GM23248 (cell line): ENCODE results near the gene ERP27. TPM values are rescaled to one million over a fixed set of nuclear protein-coding genes. Genes with fewer than 3 reads are reported as not detected.

Experiments
- DNase-seq: peaks from one replicate; pipeline ENCODE4 v3.0.0-alpha.2; 2015
- H2AFZ ChIP-seq: fragments of 200-600 bp; sonication (generic); 2 replicates; pipeline ENCODE4 v1.6.1; 2016; ENCODE audit warnings: antibody characterized with exemption
- H3F3A ChIP-seq: fragments of 200-600 bp; sonication (generic); 2 replicates; pipeline ENCODE4 v1.6.1; 2016; ENCODE audit warnings: mild to moderate bottlenecking, antibody characterized with exemption, mixed run types; ENCODE audit not compliant: insufficient read depth
- H3K27ac ChIP-seq: fragments of 200-600 bp; sonication (generic); 2 replicates; pipeline ENCODE4 v1.5.1; 2016; ENCODE audit warnings: mild to moderate bottlenecking
- H3K27me3 ChIP-seq: fragments of 200-600 bp; sonication (generic); replicated peaks from 2 replicates; pipeline ENCODE4 v1.6.1; 2016; ENCODE audit warnings: mild to moderate bottlenecking; ENCODE audit not compliant: insufficient read depth
- H3K36me3 ChIP-seq: fragments of 200-600 bp; sonication (generic); 2 replicates; pipeline ENCODE4 v1.6.1; 2016; ENCODE audit warnings: low read depth, mild to moderate bottlenecking
- H3K4me1 ChIP-seq: fragments of 200-600 bp; sonication (generic); 2 replicates; pipeline ENCODE4 v1.6.1; 2016; ENCODE audit warnings: mild to moderate bottlenecking; ENCODE audit not compliant: insufficient read depth
- H3K4me2 ChIP-seq: fragments of 200-600 bp; sonication (generic); one replicate; pipeline ENCODE4 v1.6.1; 2016; ENCODE audit warnings: mild to moderate bottlenecking; ENCODE audit not compliant: unreplicated experiment
- H3K4me3 ChIP-seq: fragments of 200-600 bp; sonication (generic); 2 replicates; pipeline ENCODE4 v1.5.1; 2016; ENCODE audit warnings: mild to moderate bottlenecking
- H3K79me2 ChIP-seq: fragments of 200-600 bp; sonication (generic); 2 replicates; pipeline ENCODE4 v1.6.1; 2016; ENCODE audit warnings: mild to moderate bottlenecking; ENCODE audit not compliant: insufficient read depth
- H3K9ac ChIP-seq: fragments of 200-600 bp; sonication (generic); 2 replicates; pipeline ENCODE4 v1.6.1; 2016; ENCODE audit warnings: mild to moderate bottlenecking
- H3K9me2 ChIP-seq: fragments of 200-600 bp; sonication (generic); 2 replicates; pipeline ENCODE4 v1.6.1; 2016; ENCODE audit warnings: mixed run types, mild to moderate bottlenecking, moderate library complexity; ENCODE audit not compliant: insufficient read depth
- H3K9me3 ChIP-seq: fragments of 200-600 bp; sonication (generic); one replicate; pipeline ENCODE4 v1.6.1; 2017; ENCODE audit warnings: low read depth
- H4K20me1 ChIP-seq: fragments of 200-600 bp; sonication (generic); 2 replicates; pipeline ENCODE4 v1.6.0; 2016; ENCODE audit not compliant: insufficient read depth
- EZH2 ChIP-seq: fragments of 200-600 bp; sonication (generic); IDR thresholded peaks from 2 replicates; pipeline ENCODE4 v1.6.1; 2018; ENCODE audit warnings: antibody characterized with exemption, mild to moderate bottlenecking; ENCODE audit not compliant: insufficient read depth, poor library complexity, severe bottlenecking
- EZH2phosphoT487 ChIP-seq: fragments of 200-600 bp; sonication (generic); IDR thresholded peaks from 2 replicates; pipeline ENCODE4 v1.6.1; 2018; ENCODE audit warnings: antibody characterized with exemption, moderate library complexity, mild to moderate bottlenecking, low read depth; ENCODE audit not compliant: insufficient read depth
- WGBS, 2 experiments: methylation state at CpG; one replicate each; pipeline ENCODE4 v1.1.6; 2015 to 2017; ENCODE audit warnings: low lambda C conversion rate in 2 of 2, low coverage in 1 of 2; ENCODE audit errors: missing lambda C conversion rate in 2 of 2; 5-methylcytosine and 5-hydroxymethylcytosine counted together
- in situ Hi-C: fragments of 300-500 bp; cut with MboI; formaldehyde crosslinking; loops from 2 replicates; pipeline ENCODE4 v1.15.0; 2020
- polyA plus RNA-seq: library from polyadenylated mRNA; unstranded; fragments of >200 nt; fragmentation: Nextera tagmentation; extraction: Ambion mirVana; gene quantifications from 2 replicates; pipeline ENCODE4 v1.2.1, GENCODE V29; 2016
- total RNA-seq: library from RNA; depleted of rRNA; stranded (reverse); fragments of >200 nt; shearing (Covaris generic); gene quantifications from 2 replicates; pipeline ENCODE4 v1.2.3, GENCODE V29; 2014

ERP27 gene
- total and polyA plus RNA-seq, 2 experiments from 2014 or later: not detected

DNA sequence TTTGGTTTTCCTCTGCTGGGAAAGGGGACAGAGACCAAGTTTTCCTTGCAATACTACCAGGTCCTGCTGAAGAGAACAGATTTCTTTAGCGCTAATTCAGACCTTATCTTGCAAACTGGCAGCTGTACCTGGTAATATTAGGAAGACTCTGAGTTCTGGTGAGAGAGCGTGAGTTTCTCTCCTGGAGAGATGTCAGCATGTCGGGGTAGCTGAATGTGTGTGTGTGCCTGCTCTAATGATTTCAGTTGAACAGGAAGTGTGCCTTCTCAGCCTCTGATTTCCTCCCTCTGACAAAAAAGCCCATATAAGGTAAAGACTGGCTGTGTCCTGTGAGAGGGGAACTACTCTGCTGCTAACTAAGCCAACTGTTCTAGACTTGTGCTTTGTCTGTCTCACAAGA is 10.3 kb upstream of the ERP27 start:
- H3K4me1 ChIP-seq: peaks cover 29% of the 10 kb centered on the region
- peak overlapping the region; percentile 45 for H3K4me3 ChIP-seq

GRCh38 chr12:14946861-14947260 is 8.5 kb upstream of the ERP27 start:
- Histone ChIP-seq H3F3A (peaks cover 19% of the 10 kb centered on the region), H3K4me2 (no peak overlapping the region), H3K9me3 (no peaks in the 10 kb centered on the region), H3K27me3 (no peaks in the 10 kb centered on the region), H3K4me1 (peaks cover 22% of the 10 kb centered on the region), H4K20me1 (no peaks in the 10 kb centered on the region), H2AFZ (no peak overlapping the region), H3K9me2 (no peaks in the 10 kb centered on the region), H3K79me2 (no peaks in the 10 kb centered on the region), H3K27ac (no peak overlapping the region), H3K36me3 (no peaks in the 10 kb centered on the region), H3K9ac (no peak overlapping the region), H3K4me3 (no peak overlapping the region)
- in situ Hi-C loops: no loop called here
- no peak for TF ChIP-seq EZH2
- TF ChIP-seq EZH2phosphoT487: no peak
- no peak for DNase-seq
- 93 to 100% methylated on average over 1 of the region's 1 CpG for WGBS, 2 experiments

More for the DNA sequence above, 10.3 kb upstream of the ERP27 start:
- in situ Hi-C loops: no loop called here
- Histone ChIP-seq H3K79me2 (no peaks in the 10 kb centered on the region), H3K9ac (peak overlapping the region; percentile 67), H2AFZ (peak overlapping the region; percentile 96), H4K20me1 (no peaks in the 10 kb centered on the region), H3F3A (peaks cover 30% of the 10 kb centered on the region), H3K9me3 (no peaks in the 10 kb centered on the region), H3K27me3 (no peaks in the 10 kb centered on the region), H3K36me3 (no peaks in the 10 kb centered on the region), H3K4me2 (peak overlapping the region; percentile 88), H3K9me2 (no peaks in the 10 kb centered on the region), H3K27ac (peak overlapping the region; percentile 70)
- DNase-seq: peak; percentile 75
- TF ChIP-seq EZH2phosphoT487: no peak
- TF ChIP-seq EZH2: no peak
- WGBS, 2 experiments: 7 to 8% methylated on average over 3 of the region's 3 CpGs

DNA sequence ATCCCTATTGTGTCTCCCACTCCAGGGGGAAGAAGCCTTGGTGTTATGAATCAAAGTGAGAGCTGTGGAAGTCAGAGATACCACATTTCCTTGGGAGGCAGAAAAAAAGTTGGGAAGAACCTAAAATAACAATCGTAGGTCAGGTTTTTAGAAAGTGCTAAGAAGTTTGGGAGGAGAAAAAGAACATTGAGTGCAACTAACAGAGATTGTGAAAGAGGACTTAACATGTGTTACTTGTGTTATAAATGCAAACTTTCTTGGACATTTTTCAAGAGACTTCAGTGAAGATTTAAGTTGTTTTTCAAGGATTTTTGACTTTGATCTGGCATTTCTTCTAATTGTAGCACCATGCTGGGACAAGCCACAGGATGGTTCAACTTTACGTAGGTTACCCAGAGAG is 7.8 kb upstream of the ERP27 start:
- Histone ChIP-seq H3K9me2 (no peaks in the 10 kb centered on the region), H3K27ac (no peak overlapping the region), H3K4me3 (no peak overlapping the region), H3K36me3 (no peaks in the 10 kb centered on the region), H3K4me2 (no peak overlapping the region), H3F3A (peaks cover 12% of the 10 kb centered on the region; the same call in 1 of the 2 replicates), H3K27me3 (no peaks in the 10 kb centered on the region), H3K9ac (no peak overlapping the region), H3K79me2 (no peaks in the 10 kb centered on the region), H3K9me3 (no peaks in the 10 kb centered on the region), H3K4me1 (peaks cover 18% of the 10 kb centered on the region), H2AFZ (no peak overlapping the region), H4K20me1 (no peaks in the 10 kb centered on the region)
- DNase-seq: no peak
- in situ Hi-C loops: no loop called here
- 53 to 60% methylated on average over 2 of the region's 2 CpGs for WGBS, 2 experiments
- TF ChIP-seq EZH2phosphoT487 (no peak), EZH2 (no peak)

DNA sequence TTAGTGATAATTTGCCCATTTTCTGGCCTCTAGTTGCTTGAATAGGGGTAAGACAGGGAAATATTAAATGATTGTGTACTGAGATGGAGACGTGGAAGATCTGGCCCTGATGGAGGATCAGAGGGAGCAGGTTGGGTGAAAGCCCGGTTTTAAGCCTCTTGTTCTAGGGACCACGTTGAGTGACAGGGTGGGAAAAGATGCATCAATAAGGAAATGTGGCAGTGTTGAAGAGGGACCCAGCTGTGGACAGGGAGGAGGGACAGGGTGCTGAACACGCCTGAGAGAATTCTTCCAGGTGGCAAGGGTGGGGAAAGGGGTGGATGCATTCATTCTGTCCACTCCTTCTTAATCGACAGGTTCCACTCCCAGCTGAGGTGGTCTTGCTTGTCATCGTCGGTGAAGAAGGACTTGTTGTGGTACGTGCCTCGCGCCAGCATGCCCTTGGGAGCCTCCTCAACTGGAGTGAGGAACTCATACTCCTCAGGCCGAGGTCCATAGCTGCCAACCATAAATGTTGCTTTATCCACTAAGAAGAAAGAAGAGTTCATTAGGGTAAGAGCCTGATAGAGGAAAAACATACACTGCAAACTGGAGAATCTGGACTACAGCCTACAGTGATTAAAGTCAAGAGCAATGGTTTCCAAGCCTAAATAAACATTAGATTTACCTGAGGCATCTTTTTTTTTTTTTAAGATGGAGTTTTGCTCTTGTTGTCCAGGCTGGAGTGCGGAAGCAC is 4.0 kb upstream of the ERP27 start:
- Histone ChIP-seq H3K36me3 (no peaks in the 10 kb centered on the region), H3K27me3 (no peaks in the 10 kb centered on the region), H3K9me3 (no peaks in the 10 kb centered on the region), H4K20me1 (no peaks in the 10 kb centered on the region), H3K4me2 (no peak overlapping the region), H2AFZ (no peak overlapping the region), H3K9ac (no peak overlapping the region), H3K4me1 (no peaks in the 10 kb centered on the region), H3K4me3 (no peak overlapping the region), H3K27ac (no peak overlapping the region), H3K79me2 (no peaks in the 10 kb centered on the region), H3K9me2 (no peaks in the 10 kb centered on the region), H3F3A (no peaks in the 10 kb centered on the region)
- DNase-seq: no peak
- in situ Hi-C loops: no loop called here
- TF ChIP-seq EZH2phosphoT487 (no peak), EZH2 (no peak)
- WGBS, 2 experiments: 89 to 92% methylated on average over 12 of the region's 12 CpGs
